Upper lobe of right lung (tissue), 1 donor: Measurements from ENCODE around the gene FAM216B. TPM values are rescaled to one million over a fixed set of nuclear protein-coding genes. Genes with fewer than 3 reads are reported as not detected.

Experiments
- ATAC-seq: fragments of 200-7000 bp; cut with Tn5 transposase; one replicate; pipeline ENCODE4 v1.9.1; 2020; ENCODE audit warnings: mild to moderate bottlenecking, moderate library complexity
- DNase-seq: peaks from one replicate; pipeline ENCODE4 v3.0.0-alpha.2; 2020
- H3K27ac ChIP-seq: fragments of 200-600 bp; one replicate; pipeline ENCODE4 v1.8.0; 2022
- H3K27me3 ChIP-seq: fragments of 200-600 bp; one replicate; pipeline ENCODE4 v1.8.0; 2022; ENCODE audit warnings: mild to moderate bottlenecking
- H3K36me3 ChIP-seq: fragments of 200-600 bp; one replicate; pipeline ENCODE4 v1.8.0; 2022
- H3K4me1 ChIP-seq: fragments of 200-600 bp; one replicate; pipeline ENCODE4 v1.8.0; 2022
- H3K4me3 ChIP-seq: fragments of 200-600 bp; one replicate; pipeline ENCODE4 v1.8.0; 2022; ENCODE audit warnings: mild to moderate bottlenecking
- H3K9me3 ChIP-seq: fragments of 200-600 bp; one replicate; pipeline ENCODE4 v1.8.0; 2022
- CTCF ChIP-seq: fragments of 200-600 bp; IDR thresholded peaks from one replicate; pipeline ENCODE4 v1.8.0; 2022; ENCODE audit warnings: antibody characterized with exemption
- intact Hi-C: fragments of 100-400 bp; cut with DNase I; formaldehyde crosslinking; loops from one replicate; pipeline ENCODE4 v1.11.0; 2022
- total RNA-seq: library from RNA; stranded (reverse); fragmentation: NEBNext Ultra II Directional; extraction: Animal tissue kit (Norgen Biotek cat#: 25700); gene quantifications from one replicate; pipeline ENCODE4 v1.2.1, GENCODE V29; 2021
- donor health status: DM: no; HTN: yes; CAD: no; lungs with severe emphysema.

FAM216B gene
- total RNA-seq, 1 donor from 2014 or later = not detected

- Histone ChIP-seq H3K27ac (no peak overlapping the region), H3K27me3 (no peaks in the 10 kb centered on the region), H3K4me1 (no peaks in the 10 kb centered on the region), H3K9me3 (no peaks in the 10 kb centered on the region), H3K4me3 (no peak overlapping the region), H3K36me3 (no peaks in the 10 kb centered on the region)
- DNase-seq (no peak), ATAC-seq (peak; percentile 31)
- no peak for TF ChIP-seq CTCF
- intact Hi-C loops = no loop called here
Observed at GRCh38 chr13:42745655-42746054, 35.7 kb upstream of the FAM216B start.

- Histone ChIP-seq H3K27me3 (no peaks in the 10 kb centered on the region), H3K4me3 (no peak overlapping the region), H3K9me3 (no peaks in the 10 kb centered on the region), H3K4me1 (no peaks in the 10 kb centered on the region), H3K27ac (no peak overlapping the region), H3K36me3 (no peaks in the 10 kb centered on the region)
- no peak for TF ChIP-seq CTCF
- intact Hi-C loops = no loop called here
- DNase-seq = no peak
- no peak for ATAC-seq
Observed at GRCh38 chr13:42746866-42747265, 34.5 kb upstream of the FAM216B start.

GRCh38 chr13:42747399-42747873 lies 33.9 kb upstream of the FAM216B start:
- Histone ChIP-seq H3K4me1 (no peaks in the 10 kb centered on the region), H3K27me3 (no peaks in the 10 kb centered on the region), H3K36me3 (no peaks in the 10 kb centered on the region), H3K4me3 (no peak overlapping the region), H3K27ac (no peak overlapping the region), H3K9me3 (no peaks in the 10 kb centered on the region)
- no peak for TF ChIP-seq CTCF
- intact Hi-C loops = no loop called here
- DNase-seq = no peak
- ATAC-seq = peak; percentile 45

GRCh38 chr13:42750794-42751193 lies 30.6 kb upstream of the FAM216B start:
- Histone ChIP-seq H3K9me3 (no peaks in the 10 kb centered on the region), H3K4me3 (no peak overlapping the region), H3K27me3 (no peaks in the 10 kb centered on the region), H3K4me1 (no peaks in the 10 kb centered on the region), H3K27ac (no peak overlapping the region), H3K36me3 (no peaks in the 10 kb centered on the region)
- TF ChIP-seq CTCF = no peak
- DNase-seq = no peak
- intact Hi-C loops = no loop called here
- no peak for ATAC-seq

- Histone ChIP-seq H3K9me3 (no peaks in the 10 kb centered on the region), H3K27me3 (no peaks in the 10 kb centered on the region), H3K27ac (no peak overlapping the region), H3K4me1 (no peaks in the 10 kb centered on the region), H3K4me3 (no peak overlapping the region), H3K36me3 (no peaks in the 10 kb centered on the region)
- no peak for DNase-seq
- ATAC-seq = no peak
- TF ChIP-seq CTCF = no peak
- intact Hi-C loops = no loop called here
Observed at GRCh38 chr13:42751693-42752092, 29.7 kb upstream of the FAM216B start.

GRCh38 chr13:42752731-42753130 lies 28.7 kb upstream of the FAM216B start:
- intact Hi-C loops = no loop called here
- Histone ChIP-seq H3K36me3 (no peaks in the 10 kb centered on the region), H3K27ac (no peak overlapping the region), H3K27me3 (no peaks in the 10 kb centered on the region), H3K4me3 (no peak overlapping the region), H3K9me3 (no peaks in the 10 kb centered on the region), H3K4me1 (no peaks in the 10 kb centered on the region)
- no peak for TF ChIP-seq CTCF
- ATAC-seq (no peak), DNase-seq (no peak)
